ENCODE results near the gene BIRC6. TPM values are rescaled to one million over a fixed set of nuclear protein-coding genes. Genes with fewer than 3 reads are reported as not detected.

BIRC6 gene
- total RNA-seq, 6 experiments from 2014 or later: 43.1 to 63.5 (median 47.2) TPM

DNA sequence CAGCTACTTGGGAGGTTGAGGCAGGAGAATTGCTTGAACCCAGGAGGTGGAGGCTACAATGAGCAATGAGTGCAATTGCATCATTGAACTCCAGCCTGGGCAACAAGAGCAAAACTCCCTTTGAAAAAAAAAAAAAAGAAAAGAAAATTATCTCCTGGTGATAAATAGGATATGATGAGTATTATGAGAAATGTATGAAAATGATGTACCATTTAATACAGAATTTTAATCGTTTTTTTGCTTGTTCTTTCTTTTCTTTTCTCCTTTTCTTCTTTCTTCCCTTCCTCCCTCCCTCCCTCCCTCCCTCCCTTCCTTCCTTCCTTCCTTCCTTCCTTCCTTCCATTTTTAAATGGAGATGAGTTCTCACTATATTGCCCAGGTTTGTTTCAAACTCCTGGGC, 311.4 kb downstream of the BIRC6 start:
- DNase-seq: no peak
- H3K4me1 ChIP-seq: no peaks in the 10 kb centered on the region
- WGBS (ENCODE audit: insufficient coverage, low coverage, low lambda C conversion rate, missing lambda C conversion rate): 100% methylated on average over 1 of the region's 1 CpG
- no peak overlapping the region for H3K4me3 ChIP-seq
- TF ChIP-seq POLR2A (IDR thresholded peaks at IDR 0.05): no peak
- TF ChIP-seq, protein P1, sequence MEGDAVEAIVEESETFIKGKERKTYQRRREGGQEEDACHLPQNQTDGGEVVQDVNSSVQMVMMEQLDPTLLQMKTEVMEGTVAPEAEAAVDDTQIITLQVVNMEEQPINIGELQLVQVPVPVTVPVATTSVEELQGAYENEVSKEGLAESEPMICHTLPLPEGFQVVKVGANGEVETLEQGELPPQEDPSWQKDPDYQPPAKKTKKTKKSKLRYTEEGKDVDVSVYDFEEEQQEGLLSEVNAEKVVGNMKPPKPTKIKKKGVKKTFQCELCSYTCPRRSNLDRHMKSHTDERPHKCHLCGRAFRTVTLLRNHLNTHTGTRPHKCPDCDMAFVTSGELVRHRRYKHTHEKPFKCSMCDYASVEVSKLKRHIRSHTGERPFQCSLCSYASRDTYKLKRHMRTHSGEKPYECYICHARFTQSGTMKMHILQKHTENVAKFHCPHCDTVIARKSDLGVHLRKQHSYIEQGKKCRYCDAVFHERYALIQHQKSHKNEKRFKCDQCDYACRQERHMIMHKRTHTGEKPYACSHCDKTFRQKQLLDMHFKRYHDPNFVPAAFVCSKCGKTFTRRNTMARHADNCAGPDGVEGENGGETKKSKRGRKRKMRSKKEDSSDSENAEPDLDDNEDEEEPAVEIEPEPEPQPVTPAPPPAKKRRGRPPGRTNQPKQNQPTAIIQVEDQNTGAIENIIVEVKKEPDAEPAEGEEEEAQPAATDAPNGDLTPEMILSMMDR (IDR thresholded peaks at IDR 0.05): no peak
- no peak overlapping the region for H3K27ac ChIP-seq
- no peak for ATAC-seq
- intact Hi-C loops (cut with DNase I): no loop called here
- no peaks in the 10 kb centered on the region for H3K9me3 ChIP-seq
- no peaks in the 10 kb centered on the region for H3K36me3 ChIP-seq
- no peaks in the 10 kb centered on the region for H3K27me3 ChIP-seq

MicroRNA genes within 50 kb of the gene (microRNA counts, 767-probe panel; counts per million panel counts)
- microRNA hsa-miR-558: 237 counts per million

Small RNAs within 50 kb of the gene (microRNA-seq; reads per million reads assigned to microRNA genes)
- gene MIR4765: 0 reads per million in 2 donors
- gene MIR558: 0 reads per million in 2 donors

Small RNAs within 50 kb of the gene (small RNA-seq; reads per million reads assigned to genes)
- gene MIR4765 (0 reads per million in 2 experiments), gene MIR558 (0 reads per million in 2 experiments)

Other genes starting within 250 kb of the BIRC6 start
- 10 to 100 TPM; 10.0 to 13.1 (median 12.4) TPM for gene SLC30A6, start 191.2 kb upstream of the BIRC6 start, total RNA-seq
- 1 to 10 TPM in 2 of 6 experiments, under 1 TPM in 4; 0.56 to 1.9 (median 0.81) TPM for gene NLRC4, start 92.1 kb upstream of the BIRC6 start, total RNA-seq
- 10 to 100 TPM in 5 of 6 experiments, 1 to 10 TPM in 1; 8.8 to 49.3 (median 29.9) TPM for gene YIPF4, start 79.1 kb upstream of the BIRC6 start, total RNA-seq